ACC112 (cell line): ENCODE results near the gene IDNK.

Experiments
- H2AFZ ChIP-seq: fragments of 200-600 bp; sonication (generic); one replicate; pipeline ENCODE4 v1.6.0; 2017; ENCODE audit warnings: antibody characterized with exemption, low read length; ENCODE audit not compliant: unreplicated experiment
- H3K27ac ChIP-seq: fragments of 200-600 bp; sonication (generic); 2 replicates; pipeline ENCODE4 v1.5.1; 2014; ENCODE audit warnings: low read depth, mild to moderate bottlenecking, antibody characterized with exemption, low read length, moderate library complexity
- H3K27me3 ChIP-seq: fragments of 200-600 bp; sonication (generic); 2 replicates; pipeline ENCODE4 v1.6.1; 2014; ENCODE audit warnings: mild to moderate bottlenecking, antibody characterized with exemption, low read length, moderate library complexity, mixed read lengths; ENCODE audit not compliant: insufficient read depth
- H3K36me3 ChIP-seq: fragments of 200-600 bp; sonication (generic); 2 replicates; pipeline ENCODE4 v1.6.1; 2016; ENCODE audit warnings: mild to moderate bottlenecking, antibody characterized with exemption, low read length, moderate library complexity, mixed read lengths; ENCODE audit not compliant: insufficient read depth
- H3K4me1 ChIP-seq: fragments of 200-600 bp; sonication (generic); one replicate; pipeline ENCODE4 v1.6.1; 2016; ENCODE audit warnings: low read length, mixed read lengths; ENCODE audit not compliant: insufficient read depth, unreplicated experiment, control insufficient read depth
- H3K4me3 ChIP-seq: fragments of 200-600 bp; sonication (generic); 2 replicates; pipeline ENCODE4 v1.5.1; 2014; ENCODE audit warnings: mild to moderate bottlenecking, low read depth, low read length
- H3K79me2 ChIP-seq: fragments of 200-600 bp; sonication (generic); one replicate; pipeline ENCODE4 v1.6.0; 2016; ENCODE audit warnings: low read length; ENCODE audit not compliant: control insufficient read depth, unreplicated experiment, insufficient read depth

IDNK gene

GRCh38 chr9:83656032-83656680 lies 33.2 kb downstream of the IDNK start:
- Histone ChIP-seq H3K79me2 (no peaks in the 10 kb centered on the region), H2AFZ (no peak overlapping the region), H3K4me1 (no peaks in the 10 kb centered on the region), H3K36me3 (peaks cover 43% of the 10 kb centered on the region), H3K27me3 (no peaks in the 10 kb centered on the region), H3K4me3 (no peak overlapping the region), H3K27ac (no peak overlapping the region)

- Histone ChIP-seq H3K27me3 (no peaks in the 10 kb centered on the region), H3K4me1 (no peaks in the 10 kb centered on the region), H3K79me2 (no peaks in the 10 kb centered on the region), H2AFZ (no peak overlapping the region), H3K27ac (no peak overlapping the region), H3K4me3 (no peak overlapping the region), H3K36me3 (peaks cover 39% of the 10 kb centered on the region)
Observed at GRCh38 chr9:83656952-83657351, 34.0 kb downstream of the IDNK start.

GRCh38 chr9:83662933-83663332 lies 40.0 kb downstream of the IDNK start:
- H3K79me2 ChIP-seq: peaks cover 11% of the 10 kb centered on the region

GRCh38 chr9:83665580-83666200 lies 42.7 kb downstream of the IDNK start:
- H3K4me1 ChIP-seq: no peaks in the 10 kb centered on the region
- no peaks in the 10 kb centered on the region for H3K27me3 ChIP-seq
- H3K36me3 ChIP-seq: peaks cover 36% of the 10 kb centered on the region
- no peak overlapping the region for H3K27ac ChIP-seq
- no peak overlapping the region for H3K4me3 ChIP-seq
- peaks cover 20% of the 10 kb centered on the region for H3K79me2 ChIP-seq
- H2AFZ ChIP-seq: no peak overlapping the region

More at GRCh38 chr9:83662933-83663332, 40.0 kb downstream of the IDNK start:
- Histone ChIP-seq H2AFZ (no peak overlapping the region), H3K27me3 (no peaks in the 10 kb centered on the region), H3K27ac (no peak overlapping the region), H3K4me3 (no peak overlapping the region), H3K36me3 (peaks cover 45% of the 10 kb centered on the region), H3K4me1 (no peaks in the 10 kb centered on the region)

GRCh38 chr9:83669067-83669466 lies 46.1 kb downstream of the IDNK start:
- peaks cover 18% of the 10 kb centered on the region for H3K36me3 ChIP-seq
- H3K27me3 ChIP-seq: no peaks in the 10 kb centered on the region
- no peak overlapping the region for H3K4me3 ChIP-seq
- H3K4me1 ChIP-seq: no peaks in the 10 kb centered on the region
- H3K79me2 ChIP-seq: peaks cover 30% of the 10 kb centered on the region
- H2AFZ ChIP-seq: no peak overlapping the region
- no peak overlapping the region for H3K27ac ChIP-seq

GRCh38 chr9:83670381-83670780 lies 47.4 kb downstream of the IDNK start:
- H2AFZ ChIP-seq: no peak overlapping the region
- peaks cover 40% of the 10 kb centered on the region for H3K79me2 ChIP-seq
- H3K4me3 ChIP-seq: no peak overlapping the region
- H3K36me3 ChIP-seq: peaks cover 21% of the 10 kb centered on the region
- H3K4me1 ChIP-seq: no peaks in the 10 kb centered on the region
- no peak overlapping the region for H3K27ac ChIP-seq
- no peaks in the 10 kb centered on the region for H3K27me3 ChIP-seq

GRCh38 chr9:83671451-83671850 lies 48.5 kb downstream of the IDNK start:
- no peak overlapping the region for H3K27ac ChIP-seq
- H2AFZ ChIP-seq: no peak overlapping the region
- no peak overlapping the region for H3K4me3 ChIP-seq
- H3K27me3 ChIP-seq: no peaks in the 10 kb centered on the region
- H3K4me1 ChIP-seq: peaks cover 9% of the 10 kb centered on the region
- peaks cover 41% of the 10 kb centered on the region for H3K79me2 ChIP-seq
- peaks cover 23% of the 10 kb centered on the region for H3K36me3 ChIP-seq

- Histone ChIP-seq H3K79me2 (peaks cover 45% of the 10 kb centered on the region), H3K4me1 (peaks cover 12% of the 10 kb centered on the region), H3K4me3 (no peak overlapping the region), H3K36me3 (peaks cover 28% of the 10 kb centered on the region), H2AFZ (no peak overlapping the region), H3K27me3 (no peaks in the 10 kb centered on the region), H3K27ac (no peak overlapping the region)
Observed at GRCh38 chr9:83675466-83675865, 52.5 kb downstream of the IDNK start.

- peaks cover 55% of the 10 kb centered on the region for H3K79me2 ChIP-seq
- peaks cover 29% of the 10 kb centered on the region for H3K36me3 ChIP-seq
- H3K4me1 ChIP-seq: peaks cover 12% of the 10 kb centered on the region
Observed at GRCh38 chr9:83677596-83677995, 54.7 kb downstream of the IDNK start.

GRCh38 chr9:83680233-83680632 lies 57.3 kb downstream of the IDNK start:
- H3K36me3 ChIP-seq: peaks cover 21% of the 10 kb centered on the region
- H3K27me3 ChIP-seq: no peaks in the 10 kb centered on the region
- H2AFZ ChIP-seq: no peak overlapping the region
- peaks cover 12% of the 10 kb centered on the region for H3K4me1 ChIP-seq
- H3K79me2 ChIP-seq: peaks cover 65% of the 10 kb centered on the region
- no peak overlapping the region for H3K4me3 ChIP-seq
- H3K27ac ChIP-seq: no peak overlapping the region

More at GRCh38 chr9:83677596-83677995, 54.7 kb downstream of the IDNK start:
- H3K4me3 ChIP-seq: no peak overlapping the region
- no peak overlapping the region for H2AFZ ChIP-seq
- H3K27me3 ChIP-seq: no peaks in the 10 kb centered on the region
- H3K27ac ChIP-seq: no peak overlapping the region

- Histone ChIP-seq H3K79me2 (peaks cover 72% of the 10 kb centered on the region), H3K4me3 (no peak overlapping the region), H3K36me3 (peaks cover 16% of the 10 kb centered on the region), H3K27ac (no peak overlapping the region), H3K4me1 (peaks cover 3% of the 10 kb centered on the region), H2AFZ (no peak overlapping the region), H3K27me3 (no peaks in the 10 kb centered on the region)
Observed at GRCh38 chr9:83681490-83681889, 58.5 kb downstream of the IDNK start.
